HG03354 (cell line): ENCODE measurements around the gene SBF2.
"Not testable (repeated sequence)": the region's sequence is repeated elsewhere in the genome, so short reads cannot be mapped to it uniquely, and the experiment has no call there.

Source experiments
- ATAC-seq: cut with Tn5 transposase; IDR thresholded peaks from one replicate; pipeline ENCODE4 v1.9.1; 2021; ENCODE audit warnings: mild to moderate bottlenecking; ENCODE audit not compliant: unreplicated experiment, poor library complexity, severe bottlenecking

The SBF2 gene

DNA sequence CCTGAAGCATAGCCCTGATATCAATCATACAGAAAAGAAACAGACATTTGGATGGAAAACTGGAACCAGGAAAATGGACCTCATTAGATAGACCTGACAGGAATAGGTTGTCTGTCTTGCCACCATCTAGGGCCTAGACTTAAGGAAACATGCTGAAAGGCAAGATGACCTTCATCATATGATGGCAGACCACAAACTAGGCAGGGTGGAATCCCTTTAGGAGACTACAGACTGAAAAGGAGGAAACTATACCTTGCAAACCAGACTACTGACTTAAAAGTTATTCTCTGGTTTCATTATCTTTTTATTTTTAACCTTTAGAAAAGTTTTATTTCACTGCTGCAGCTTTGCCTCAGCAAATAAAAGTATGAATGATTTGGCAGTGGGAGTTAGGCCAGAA, 20.3 kb downstream of the SBF2 start:
- no peak for ATAC-seq

DNA sequence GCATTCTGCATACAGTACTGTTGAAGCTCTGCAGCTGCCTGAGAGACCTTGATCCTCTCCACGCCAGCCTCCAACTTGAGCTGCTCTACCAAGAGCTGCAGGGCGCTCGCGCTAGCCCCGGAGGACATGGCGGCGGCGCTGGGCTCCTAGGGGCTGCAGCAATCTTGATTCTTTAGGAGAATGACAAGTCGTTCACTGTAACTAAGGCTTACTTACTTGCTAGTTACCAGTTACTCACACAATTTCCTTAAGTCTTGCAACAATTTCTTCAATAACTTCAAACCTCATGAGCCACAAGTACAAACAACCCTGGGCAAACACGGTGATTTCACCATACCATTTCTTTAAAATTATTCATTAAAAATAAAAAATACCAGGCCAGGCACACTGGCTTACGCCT, 21.9 kb downstream of the SBF2 start:
- ATAC-seq: no peak

DNA sequence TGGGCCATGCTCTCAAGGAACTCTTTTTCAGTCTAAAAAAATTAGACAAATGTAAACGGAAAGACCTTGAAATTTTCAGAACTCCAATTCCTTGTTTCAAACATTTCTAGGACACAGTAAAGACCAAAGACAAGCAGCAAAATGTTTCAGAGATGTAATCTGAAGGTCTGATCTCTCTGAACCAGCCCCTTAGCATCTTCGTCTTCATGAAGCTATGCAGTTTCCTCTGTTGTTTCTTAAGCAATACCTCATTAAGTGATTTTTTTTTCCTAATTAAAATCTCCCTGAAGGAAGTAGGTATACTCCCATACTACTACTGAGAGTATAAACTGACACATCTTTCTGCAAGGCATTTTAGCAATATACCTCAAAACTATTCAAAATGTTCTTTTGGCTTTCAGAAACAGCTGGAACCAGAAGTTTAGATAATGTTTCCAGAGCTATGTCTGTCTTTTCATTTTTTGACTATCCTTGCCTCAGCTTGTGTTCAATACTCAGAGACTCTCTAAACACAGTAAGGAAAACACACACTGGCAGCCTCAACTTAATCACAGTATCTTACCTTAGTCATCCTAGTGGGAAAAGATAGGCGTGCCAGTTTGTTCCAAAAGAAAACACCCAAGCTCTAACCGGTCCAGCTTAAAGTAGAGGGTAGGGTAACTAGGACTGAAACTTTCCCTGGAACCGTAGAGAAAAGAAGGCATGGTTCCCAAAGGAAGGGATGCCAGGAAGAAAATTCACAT, 25.1 kb downstream of the SBF2 start:
- no peak for ATAC-seq

DNA sequence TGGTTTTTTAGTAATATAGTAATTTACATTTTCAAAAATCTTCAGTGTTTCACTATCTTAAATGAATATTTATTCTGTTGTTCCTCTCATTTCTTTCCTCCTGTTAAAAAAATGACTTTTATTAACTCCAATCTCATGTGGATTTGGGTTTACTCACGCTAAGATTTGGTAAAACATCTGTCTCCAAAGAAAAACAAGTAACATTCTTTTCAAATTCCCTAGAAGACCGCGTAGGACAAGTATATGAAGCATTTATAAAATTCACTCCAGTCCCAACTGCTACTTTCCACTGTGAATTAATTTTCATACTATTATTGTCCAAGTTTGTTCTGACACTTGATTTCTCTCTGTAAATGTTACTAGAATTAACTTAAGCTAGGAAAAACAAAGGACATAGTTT, 26.2 kb downstream of the SBF2 start:
- ATAC-seq: no peak

DNA sequence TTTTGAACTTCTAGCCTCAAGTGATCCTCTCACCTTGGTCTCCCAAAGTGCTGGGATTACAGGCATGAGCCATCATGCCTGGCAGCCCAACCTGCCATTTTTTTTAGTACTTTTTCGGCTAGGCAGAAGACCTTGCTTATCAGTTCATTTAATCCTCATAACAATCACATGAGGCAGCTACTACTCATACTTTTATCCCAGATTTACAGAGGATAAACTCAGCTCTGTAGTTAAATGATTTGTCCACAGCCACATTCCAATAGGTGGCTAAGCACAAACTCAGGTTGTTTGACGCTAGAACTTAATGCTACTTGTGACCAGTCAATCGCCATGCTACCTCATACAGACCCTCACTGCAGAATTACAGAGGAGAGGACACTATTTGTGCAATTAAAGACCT, 28.1 kb downstream of the SBF2 start:
- ATAC-seq: no peak

DNA sequence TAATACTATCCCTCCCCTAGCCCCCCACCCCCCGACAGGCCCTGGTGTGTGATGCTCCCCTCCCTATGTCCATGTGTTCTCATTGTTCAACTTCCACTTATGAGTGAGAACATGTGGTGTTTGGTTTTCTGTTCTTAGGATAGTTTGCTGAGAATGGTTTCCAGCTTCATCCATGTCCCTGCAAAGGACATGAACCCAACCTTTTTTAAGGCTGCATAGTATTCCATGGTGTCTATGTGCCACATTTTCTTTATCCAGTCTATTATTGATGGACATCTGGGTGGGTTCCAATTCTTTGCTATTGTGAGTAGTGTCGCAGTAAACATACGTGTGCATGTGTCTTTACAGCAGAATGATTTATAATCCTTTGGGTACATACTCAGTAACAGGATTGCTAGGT, 29.3 kb downstream of the SBF2 start:
- ATAC-seq: not testable (repeated sequence)

DNA sequence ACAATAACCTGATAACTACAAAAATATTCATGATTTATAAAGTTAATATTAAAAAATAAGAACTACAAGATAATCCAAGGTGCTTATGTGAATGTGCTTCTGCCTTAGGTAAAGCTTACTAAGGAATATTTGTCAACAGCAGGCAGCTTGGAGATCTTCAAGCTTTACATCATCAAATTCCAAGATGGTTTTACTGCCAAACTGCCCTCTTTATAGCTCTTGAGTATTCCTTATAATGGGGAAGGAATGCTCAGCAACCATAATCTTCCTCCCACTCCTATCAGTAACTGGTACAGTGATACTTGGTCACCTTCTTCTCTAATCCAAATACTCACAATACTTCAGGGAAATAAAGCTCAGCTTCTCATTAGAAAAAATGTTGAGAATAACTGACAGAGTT, 30.1 kb downstream of the SBF2 start:
- ATAC-seq: no peak

DNA sequence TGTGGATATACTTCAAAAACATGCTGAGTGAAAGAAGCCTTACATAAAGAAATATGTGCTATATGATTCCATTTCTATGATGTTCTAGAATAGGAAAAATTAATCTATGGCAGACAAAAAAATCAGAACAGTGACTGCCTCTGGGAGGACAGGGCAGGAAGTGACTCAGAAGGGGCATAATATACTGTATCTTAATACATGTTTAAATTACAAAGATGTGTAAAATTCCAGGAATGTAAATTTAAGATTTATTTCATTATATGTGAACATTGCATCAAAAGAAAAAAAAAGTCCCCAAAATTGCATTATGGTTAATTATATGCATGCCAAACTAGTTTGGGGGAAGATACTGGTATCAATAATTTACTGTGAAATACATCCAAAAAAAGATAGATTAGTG, 32.2 kb downstream of the SBF2 start:
- ATAC-seq: no peak

DNA sequence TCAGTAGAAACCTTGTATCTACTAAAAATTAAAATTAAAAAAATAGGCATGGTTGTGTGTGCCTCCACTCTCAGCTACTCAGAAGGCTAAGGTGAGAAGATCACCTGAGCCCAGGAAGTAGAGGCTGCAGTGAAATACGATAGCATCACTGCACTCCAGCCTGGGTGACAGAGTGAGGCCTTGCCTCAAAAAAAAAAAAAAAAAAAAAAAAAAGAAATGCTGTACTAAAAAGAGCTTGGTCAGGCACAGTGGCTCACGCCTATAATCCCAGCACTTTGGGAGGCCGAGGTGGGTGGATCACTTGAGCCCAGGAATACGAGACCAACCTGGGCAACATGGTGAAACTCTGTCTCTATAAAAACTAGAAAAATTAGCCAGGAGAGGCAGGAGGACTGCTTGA, 36.5 kb downstream of the SBF2 start:
- ATAC-seq: no peak

DNA sequence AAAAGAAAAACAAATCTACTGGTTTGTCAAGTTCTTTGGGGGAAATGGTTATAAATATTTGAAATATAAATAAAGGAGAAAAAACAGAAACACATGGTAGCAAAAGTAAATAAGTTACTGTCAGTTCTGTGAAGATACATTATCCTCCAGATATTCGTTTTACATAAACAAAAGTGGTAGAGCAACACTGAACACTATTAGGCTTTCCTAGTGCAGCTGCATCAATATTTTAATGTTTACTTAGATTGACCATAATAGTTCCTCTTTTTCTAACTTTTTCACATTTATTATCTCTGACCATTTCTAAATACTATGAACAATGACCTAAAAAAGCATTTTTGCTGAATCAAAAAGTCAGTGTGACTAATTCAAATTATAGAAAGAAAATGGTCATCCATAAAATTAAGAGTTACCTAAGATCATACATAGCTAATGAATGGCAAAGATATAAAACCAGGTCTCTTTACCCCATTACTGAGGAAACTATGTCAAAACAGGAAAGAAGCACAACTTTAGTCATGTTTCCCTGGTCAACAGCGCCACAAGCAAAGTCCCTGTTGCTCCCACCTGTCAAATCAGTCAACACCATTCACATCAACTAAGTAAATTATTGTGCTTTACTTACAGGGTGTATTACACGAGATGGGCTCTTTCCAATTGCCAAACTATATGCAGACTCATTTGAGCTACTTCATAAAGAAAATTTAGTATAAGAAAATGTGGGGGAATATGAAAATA, 38.5 kb downstream of the SBF2 start:
- ATAC-seq: no peak

DNA sequence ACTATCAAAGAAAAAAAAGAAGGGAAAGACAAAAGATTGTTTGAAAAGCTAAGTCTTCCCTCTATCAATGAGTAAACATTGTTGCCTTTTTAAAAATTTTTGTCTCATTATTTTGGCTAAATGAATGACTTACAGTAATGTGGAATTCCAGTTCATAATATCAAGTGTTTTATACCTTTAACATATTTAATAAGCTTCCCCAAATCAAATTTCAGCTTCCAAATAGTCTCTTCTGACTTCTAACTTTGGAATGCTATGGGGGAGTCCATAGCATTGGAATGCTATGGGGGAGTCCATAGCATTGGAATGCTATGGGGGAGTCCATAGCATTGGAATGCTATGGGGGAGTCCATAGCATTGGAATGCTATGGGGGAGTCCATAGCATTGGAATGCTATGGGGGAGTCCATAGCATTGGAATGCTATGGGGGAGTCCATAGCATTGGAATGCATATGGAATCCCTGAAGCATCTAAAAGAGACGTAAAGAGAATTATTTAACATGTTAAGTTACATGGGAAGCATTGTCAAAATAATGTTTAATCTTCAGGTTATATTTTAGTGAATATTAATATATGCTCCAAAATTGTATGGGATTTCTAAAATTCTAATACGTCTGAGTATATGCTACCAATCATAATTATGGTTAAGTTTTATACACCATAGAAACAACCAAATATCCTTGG, 44.4 kb downstream of the SBF2 start:
- ATAC-seq: not testable (repeated sequence)

DNA sequence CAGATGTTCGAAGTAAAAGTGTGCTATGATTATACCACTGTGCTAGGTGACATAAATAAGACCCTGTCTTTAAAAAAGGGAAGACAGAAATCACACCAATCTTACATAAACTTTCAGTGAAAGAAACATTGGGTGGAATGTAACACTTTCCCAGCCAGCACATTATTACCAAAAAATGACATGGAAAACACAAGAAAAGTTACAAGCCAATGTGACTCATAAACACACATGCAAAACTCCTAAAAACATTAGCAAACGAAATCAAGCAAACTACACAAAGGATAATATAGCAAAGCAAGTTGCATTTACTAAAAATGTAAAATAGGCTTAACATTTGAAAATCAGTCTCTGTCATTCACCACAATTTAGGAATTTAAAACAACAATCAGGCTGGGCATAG, 47.0 kb downstream of the SBF2 start:
- no peak for ATAC-seq

DNA sequence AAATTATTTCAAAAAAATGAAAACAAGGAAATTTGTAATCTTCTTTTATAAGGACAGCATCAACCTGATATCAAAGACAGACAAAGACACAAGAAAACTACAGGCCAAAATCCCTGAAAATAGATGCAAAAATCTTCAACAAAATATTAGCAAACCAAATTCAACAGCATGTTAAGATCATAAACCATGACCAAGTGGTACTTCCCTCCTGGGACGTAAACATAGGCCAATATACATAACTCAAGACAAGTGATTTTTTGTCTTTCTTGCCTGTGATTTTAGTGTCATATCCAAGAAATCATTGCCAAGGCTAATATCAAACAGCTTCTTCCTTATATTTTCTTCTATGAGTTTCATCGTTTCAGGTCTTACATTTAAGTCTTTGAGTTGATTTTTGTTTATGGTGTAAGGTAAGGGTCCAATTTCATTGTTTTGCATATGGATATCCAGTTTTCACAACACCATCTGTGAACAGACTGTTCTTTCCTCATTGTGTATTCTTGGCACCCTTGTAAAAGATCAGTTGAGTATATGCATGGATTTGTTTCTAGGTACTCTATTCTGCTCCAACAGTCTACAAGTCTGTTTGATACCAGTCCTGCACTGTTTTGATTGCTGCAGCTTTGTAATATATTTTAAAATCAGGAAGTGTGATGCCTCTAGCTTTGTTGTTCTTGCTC, 50.0 kb downstream of the SBF2 start:
- ATAC-seq: no peak

DNA sequence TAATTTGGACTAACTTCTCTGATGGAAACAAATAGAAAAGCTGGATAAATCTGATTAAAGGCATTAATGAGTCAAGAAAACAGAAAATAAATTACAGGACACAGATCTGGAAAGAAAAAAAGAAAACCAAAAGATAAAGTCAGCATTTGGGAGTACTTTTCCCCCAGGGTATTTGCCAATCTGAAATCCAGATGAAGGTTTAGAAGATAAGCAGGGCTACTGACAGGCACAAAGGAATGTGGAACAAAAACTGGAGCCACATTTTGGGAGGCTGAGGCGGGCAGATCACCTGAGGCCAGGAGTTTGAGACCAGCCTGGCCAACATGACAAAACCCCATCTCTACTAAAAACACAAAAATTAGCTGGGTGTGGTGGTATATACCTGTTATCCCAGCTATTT, 57.2 kb downstream of the SBF2 start:
- no peak for ATAC-seq

DNA sequence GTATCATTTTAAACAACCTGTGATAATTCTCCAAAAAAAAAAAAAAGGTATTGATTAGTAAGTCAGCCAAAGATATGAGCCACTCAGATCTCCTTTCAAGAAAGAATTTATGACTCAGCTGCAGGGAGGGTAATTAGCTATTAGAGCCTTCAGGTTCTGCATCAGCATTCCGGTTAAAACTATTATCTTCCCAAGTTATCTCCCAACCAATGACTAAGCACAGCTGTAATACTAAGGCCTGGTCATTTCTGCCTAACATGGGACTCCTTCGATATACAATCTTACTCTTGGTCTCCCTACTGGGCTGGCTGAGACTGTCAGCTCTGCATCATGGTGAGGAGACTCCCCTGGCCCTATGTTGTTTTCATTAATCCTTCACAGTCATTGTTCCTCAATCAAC, 60.4 kb downstream of the SBF2 start:
- no peak for ATAC-seq

DNA sequence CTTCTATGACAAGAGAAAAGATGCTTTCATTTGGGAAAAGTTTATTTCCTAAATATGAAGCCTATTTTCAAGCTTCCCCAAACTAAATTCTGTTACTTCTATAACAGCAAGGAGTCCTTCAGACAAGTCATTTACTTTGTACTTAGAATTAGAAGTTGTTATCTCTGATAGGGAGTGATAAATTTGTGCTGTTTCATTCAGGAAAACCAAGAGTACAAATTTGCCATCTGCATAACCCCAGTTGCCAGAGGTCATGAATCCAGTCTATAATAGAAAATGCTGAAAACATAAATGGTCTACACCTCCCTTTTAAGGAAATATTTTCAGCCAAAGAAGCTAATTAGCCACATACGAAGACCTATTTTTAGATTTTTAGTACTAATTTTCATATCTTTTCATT, 61.3 kb downstream of the SBF2 start:
- no peak for ATAC-seq

DNA sequence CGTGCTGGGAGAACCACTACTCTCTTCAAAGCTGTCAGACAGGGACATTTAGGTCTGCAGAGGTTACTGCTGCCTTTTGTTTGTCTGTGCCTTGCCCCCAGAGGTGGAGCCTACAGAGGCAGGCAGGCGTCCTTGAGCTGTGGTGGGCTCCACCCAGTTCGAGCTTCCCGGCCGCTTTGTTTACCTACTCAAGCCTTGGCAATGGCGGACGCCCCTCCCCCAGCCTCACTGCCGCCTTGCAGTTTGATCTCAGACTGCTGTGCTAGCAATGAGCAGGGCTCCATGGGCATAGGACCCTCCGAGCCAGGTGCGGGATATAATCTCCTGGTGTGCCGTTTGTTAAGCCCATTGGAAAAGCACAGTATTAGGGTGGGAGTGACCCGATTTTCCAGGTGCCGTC, 62.2 kb downstream of the SBF2 start:
- not testable (repeated sequence) for ATAC-seq

DNA sequence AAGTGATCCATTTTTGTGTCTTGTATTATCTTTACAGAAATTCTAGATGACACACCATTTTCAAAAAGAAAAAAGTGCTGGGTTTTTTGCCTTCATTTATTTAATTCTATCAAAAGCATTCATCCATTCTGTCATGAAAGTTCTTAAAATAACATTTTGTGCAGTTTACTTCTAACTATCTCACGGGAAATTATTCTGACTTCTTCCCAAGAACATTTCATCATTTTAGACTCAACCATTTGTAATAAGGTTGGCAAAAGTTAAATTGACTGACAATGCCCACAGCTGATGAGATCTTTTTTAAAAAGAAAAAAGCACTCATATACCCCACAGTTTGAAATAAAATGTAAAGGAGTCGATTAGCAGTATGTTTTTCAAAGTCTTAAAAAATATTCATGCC, 68.5 kb downstream of the SBF2 start:
- ATAC-seq: no peak

DNA sequence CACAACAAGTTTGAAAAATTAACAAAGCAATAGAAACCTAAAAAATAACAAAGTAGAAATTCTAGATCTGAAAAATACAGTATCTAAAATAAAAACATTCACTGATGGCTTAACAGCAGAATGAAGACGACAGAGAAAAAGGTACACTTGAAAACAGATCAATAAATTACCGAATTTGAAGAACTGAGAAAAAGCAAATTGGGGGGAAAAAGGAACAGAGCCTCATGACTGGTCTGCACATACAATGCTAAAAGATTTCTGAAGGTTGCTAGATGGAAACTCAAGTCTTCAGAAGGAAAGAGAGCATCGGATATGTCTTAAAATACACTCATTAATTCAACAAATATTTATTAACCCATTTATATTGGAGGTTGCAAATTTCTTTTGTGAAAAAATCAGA, 71.6 kb downstream of the SBF2 start:
- no peak for ATAC-seq

DNA sequence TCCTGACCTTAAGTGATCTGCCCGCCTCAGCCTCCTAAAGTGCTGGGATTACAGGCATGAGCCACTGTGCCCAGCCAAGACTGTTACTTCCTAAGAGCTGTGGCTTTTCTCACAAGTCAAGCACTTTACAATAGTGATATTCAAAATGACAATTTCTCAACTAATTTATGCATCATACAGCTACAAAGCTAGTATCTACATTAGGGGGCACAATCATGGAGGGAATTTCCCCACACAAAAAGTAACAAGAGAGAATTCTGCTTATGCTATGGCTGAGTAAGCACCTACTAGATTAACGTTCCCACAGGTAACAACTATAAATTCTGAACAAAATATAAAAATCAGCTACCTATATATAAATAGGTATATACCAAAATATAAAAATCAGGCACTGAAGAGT, 72.7 kb downstream of the SBF2 start:
- no peak for ATAC-seq
